GM12872 (cell line): ENCODE data around the gene SCG5.

ENCODE experiments used
- TF ChIP-seq, protein P1 (sequence below): IDR thresholded peaks from 3 replicates; pipeline ENCODE4 v1.5.1; 2011; ENCODE audit warnings: low read depth, mild to moderate bottlenecking, low read length, moderate library complexity; ENCODE audit not compliant: insufficient read depth

Gene SCG5

DNA sequence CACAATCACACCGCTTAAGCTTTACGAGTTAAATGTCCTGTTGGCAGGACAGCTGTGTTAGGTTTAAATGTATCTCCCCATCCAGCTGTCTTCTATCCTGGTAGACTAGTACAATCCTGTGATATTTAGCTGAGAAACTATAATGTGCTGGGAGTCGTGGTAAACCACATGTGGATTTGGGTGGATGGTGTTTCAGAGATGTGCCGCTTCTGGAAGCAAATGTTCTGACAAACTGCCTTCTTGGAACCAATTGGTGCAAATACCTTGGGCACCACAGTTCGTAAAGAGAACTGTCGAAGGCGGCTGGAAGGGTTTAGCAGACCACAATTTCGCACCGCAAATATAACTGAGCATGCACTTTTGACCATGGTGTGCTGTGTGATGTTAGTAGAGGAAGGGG is 15.0 kb downstream of the SCG5 start:
- TF ChIP-seq, protein P1, sequence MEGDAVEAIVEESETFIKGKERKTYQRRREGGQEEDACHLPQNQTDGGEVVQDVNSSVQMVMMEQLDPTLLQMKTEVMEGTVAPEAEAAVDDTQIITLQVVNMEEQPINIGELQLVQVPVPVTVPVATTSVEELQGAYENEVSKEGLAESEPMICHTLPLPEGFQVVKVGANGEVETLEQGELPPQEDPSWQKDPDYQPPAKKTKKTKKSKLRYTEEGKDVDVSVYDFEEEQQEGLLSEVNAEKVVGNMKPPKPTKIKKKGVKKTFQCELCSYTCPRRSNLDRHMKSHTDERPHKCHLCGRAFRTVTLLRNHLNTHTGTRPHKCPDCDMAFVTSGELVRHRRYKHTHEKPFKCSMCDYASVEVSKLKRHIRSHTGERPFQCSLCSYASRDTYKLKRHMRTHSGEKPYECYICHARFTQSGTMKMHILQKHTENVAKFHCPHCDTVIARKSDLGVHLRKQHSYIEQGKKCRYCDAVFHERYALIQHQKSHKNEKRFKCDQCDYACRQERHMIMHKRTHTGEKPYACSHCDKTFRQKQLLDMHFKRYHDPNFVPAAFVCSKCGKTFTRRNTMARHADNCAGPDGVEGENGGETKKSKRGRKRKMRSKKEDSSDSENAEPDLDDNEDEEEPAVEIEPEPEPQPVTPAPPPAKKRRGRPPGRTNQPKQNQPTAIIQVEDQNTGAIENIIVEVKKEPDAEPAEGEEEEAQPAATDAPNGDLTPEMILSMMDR = no peak

DNA sequence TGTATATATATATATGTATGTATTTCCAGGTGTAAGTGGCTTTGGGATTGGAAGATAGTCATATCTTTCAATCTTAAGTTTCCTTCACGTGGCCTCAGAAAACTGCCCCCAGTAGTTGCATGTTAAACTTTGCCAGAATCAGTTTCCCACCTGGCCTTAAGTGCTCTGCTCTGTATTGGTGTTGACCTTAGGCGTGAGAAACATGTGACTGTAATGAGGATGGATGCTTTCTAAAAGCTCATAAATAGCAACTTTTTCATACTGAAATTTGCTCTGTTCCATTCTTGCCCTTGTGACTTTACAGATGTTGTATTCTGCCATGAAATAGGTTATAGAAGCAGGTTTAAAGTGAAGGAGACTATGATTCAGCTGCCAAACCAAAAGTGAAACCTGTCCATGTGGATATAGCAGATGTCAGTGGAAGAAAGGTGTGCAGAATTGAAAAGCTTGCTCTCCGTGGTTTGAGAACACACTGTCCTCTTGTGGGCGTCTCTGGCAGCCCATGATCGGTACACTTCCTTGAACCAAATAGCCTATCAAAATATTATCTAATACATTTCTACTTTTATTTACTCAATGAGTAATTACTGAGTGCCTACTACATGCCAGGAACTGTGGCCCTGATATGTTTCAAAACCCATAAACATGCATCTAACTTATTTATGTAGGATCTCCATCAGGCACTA is 15.8 kb downstream of the SCG5 start:
- TF ChIP-seq, protein P1 = peak; percentile 41; the same call in 2 of the 3 replicates

DNA sequence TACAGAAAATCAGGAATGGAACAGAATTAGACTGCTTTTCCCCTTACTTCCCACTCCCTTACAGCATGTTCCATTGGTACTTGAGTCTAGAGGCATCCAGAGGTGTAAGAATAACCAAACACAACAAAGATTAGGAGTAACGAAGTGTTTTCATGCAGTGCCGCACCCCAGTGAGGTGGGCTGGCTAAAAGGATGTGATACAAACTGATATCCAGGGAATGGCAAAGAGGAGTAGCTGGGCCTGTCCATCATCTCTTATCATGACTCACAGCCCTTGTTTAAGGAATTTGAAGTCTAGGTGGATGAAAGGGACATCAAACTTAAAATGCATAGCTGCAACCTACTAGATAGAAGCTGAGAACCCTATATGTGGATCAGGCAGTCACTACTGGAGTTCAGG is 16.4 kb downstream of the SCG5 start:
- TF ChIP-seq, protein P1 = no peak

DNA sequence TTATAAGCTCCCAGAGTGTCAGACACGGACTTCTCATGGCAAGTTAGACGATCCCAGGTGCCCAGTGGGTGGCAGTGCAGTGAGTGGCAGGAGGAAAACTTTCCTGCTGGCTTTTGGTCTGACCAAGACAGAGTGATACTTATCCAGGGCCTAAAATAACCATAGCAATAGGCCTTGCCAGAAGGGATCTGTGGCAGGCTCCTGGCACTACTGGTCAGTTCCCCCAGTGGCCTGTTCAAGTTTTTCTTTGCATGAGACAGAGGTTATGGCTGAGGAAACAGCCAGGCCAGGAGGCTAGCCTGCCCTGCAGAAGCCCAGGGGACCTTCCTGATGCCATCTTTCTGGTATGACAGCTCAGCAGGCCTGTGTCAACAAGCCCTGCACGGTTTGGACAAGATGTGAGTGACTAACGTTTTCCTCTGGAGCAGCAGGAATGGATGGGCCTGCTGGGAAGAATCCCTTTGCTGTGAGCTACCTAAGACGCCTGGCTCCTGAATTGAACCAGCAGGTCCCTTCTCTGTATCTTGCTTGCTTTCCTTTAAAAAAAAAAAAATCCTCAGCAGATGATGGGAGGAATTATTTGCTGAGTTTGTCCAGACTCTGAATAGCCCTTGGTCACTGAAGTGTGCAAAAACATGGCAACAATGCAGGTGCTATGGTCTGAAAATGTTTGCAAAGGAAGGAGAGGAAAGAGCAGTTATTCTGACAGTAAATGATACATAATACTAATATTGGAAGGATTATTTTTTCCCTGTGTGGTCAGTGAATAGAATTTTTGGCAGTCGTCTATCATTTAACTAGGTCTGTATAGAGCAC is 18.0 kb downstream of the SCG5 start:
- TF ChIP-seq, protein P1 = no peak

DNA sequence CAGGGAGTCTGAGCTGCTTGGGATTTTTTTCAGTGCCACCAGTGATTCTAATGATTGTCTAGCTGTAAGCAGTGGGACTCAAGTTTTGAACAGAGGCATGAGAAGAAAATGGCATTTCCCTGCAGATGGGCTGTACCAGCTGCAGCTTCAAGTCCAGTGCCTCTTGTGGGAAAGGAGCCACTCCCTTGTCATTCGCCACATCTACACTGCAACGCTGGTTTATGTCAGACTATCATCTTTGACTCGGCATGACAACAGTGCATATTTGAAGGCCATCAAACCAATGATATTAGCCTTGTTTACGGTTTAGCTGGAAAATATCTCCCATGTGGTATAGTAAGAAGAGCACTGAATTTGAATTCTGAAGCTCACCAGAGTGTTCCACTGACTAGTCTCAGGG is 22.2 kb downstream of the SCG5 start:
- TF ChIP-seq, protein P1 = no peak

DNA sequence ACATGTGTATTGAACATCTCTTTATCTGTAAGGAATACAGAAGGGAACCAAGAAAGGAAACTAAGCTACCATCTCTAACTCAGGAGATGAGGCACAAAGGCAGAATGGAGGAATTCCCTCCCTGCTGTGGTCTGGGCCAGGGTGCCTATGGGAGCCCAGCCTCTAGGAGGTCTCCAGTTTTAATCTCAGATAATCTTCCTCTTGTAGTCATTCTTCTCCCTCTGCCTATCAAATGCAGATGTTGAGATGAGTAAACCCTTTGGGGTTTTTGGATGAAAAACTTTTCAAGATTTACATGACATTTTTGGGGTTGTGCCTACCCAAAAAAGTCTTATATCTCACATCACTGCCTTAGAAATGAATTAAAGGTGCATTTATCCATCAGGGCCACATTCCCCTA is 23.3 kb downstream of the SCG5 start:
- TF ChIP-seq, protein P1 = no peak

DNA sequence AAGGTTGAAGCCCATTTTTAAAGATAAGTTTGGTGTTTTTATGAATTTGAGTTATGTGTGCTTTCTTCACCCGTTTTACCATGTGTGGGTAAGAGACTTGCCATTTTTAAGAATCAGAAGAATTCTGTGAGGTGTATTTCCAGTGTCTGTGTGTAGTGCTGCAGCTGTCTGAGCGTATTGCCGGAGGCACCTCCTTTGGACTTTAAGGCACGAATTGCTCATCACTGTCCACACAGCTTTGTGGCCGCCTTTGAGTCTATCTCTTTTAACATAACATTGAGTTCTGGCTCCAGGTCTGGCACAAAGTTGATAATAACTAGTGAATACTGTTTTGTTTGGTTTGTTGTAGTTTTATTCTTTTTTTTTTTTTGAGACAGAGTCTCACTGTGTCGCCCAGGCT is 25.8 kb downstream of the SCG5 start:
- TF ChIP-seq, protein P1 = no peak
